Hypothalamus (tissue), 51 donors: Measurements from ENCODE around the gene BGN.

ENCODE experiments used
- DNase-seq, 51 donors: peaks; one replicate each; lab custom pipeline; 2025; lab: John Stamatoyannopoulos, UW

BGN gene

GRCh38 chrX:153502131-153502530 is 7.4 kb downstream of the BGN start:
- peak in 1 of 51 donors; percentile 1 for DNase-seq

- no peak for DNase-seq
Measured at GRCh38 chrX:153502796-153503195, 8.0 kb downstream of the BGN start.

GRCh38 chrX:153504445-153505016 is 9.8 kb downstream of the BGN start:
- no peak for DNase-seq

GRCh38 chrX:153505361-153505760 is 10.6 kb downstream of the BGN start:
- DNase-seq: no peak

- DNase-seq: peak in 48 of 51 donors; percentile 1 to 86 (median 62)
Measured at GRCh38 chrX:153507484-153508178, 12.9 kb downstream of the BGN start.

GRCh38 chrX:153509592-153509991 is 14.8 kb downstream of the BGN start:
- no peak for DNase-seq

GRCh38 chrX:153510383-153510782 is 15.6 kb downstream of the BGN start:
- no peak for DNase-seq

GRCh38 chrX:153511784-153512500 is 17.2 kb downstream of the BGN start:
- DNase-seq: no peak

GRCh38 chrX:153512501-153512893 is 17.7 kb downstream of the BGN start:
- DNase-seq: no peak

GRCh38 chrX:153513265-153513664 is 18.5 kb downstream of the BGN start:
- DNase-seq: no peak

GRCh38 chrX:153514259-153514658 is 19.5 kb downstream of the BGN start:
- no peak for DNase-seq

- DNase-seq: no peak
Measured at GRCh38 chrX:153515435-153515834, 20.7 kb downstream of the BGN start.

GRCh38 chrX:153516073-153516472 is 21.3 kb downstream of the BGN start:
- DNase-seq: no peak

- no peak for DNase-seq
Measured at GRCh38 chrX:153517423-153517822, 22.6 kb downstream of the BGN start, which contains the start of gene ATP2B3. ATP2B3 (plus strand) TSS chrX:153517642; CDS start chrX:153536248, 18,606 bp downstream.

- no peak for DNase-seq
Measured at GRCh38 chrX:153517946-153518834, 23.4 kb downstream of the BGN start.

- DNase-seq: no peak
Measured at GRCh38 chrX:153519569-153520286, 24.9 kb downstream of the BGN start.

- no peak for DNase-seq
Measured at GRCh38 chrX:153520287-153520917, 25.6 kb downstream of the BGN start.

- peak in 12 of 51 donors; percentile 2 to 64 (median 18) for DNase-seq
Measured at GRCh38 chrX:153521034-153521433, 26.3 kb downstream of the BGN start.

GRCh38 chrX:153522259-153522658 is 27.5 kb downstream of the BGN start:
- no peak for DNase-seq

GRCh38 chrX:153523269-153523668 is 28.5 kb downstream of the BGN start:
- no peak for DNase-seq
